K562 (cell line): ENCODE data around the gene ATP5PB. TPM values are rescaled to one million over a fixed set of nuclear protein-coding genes. Genes with fewer than 3 reads are reported as not detected.

Experiments used
- ASH1L ChIP-seq: fragments of 450-650 bp; IDR thresholded peaks from 2 replicates; pipeline ENCODE4 v1.6.1; 2018; ENCODE audit warnings: borderline replicate concordance, mild to moderate bottlenecking, low read depth; ENCODE audit not compliant: partially characterized antibody
- CHD1 ChIP-seq: fragments of 200-600 bp; sonication (generic); IDR thresholded peaks from one replicate; pipeline ENCODE4 v1.6.1; 2012; ENCODE audit warnings: mild to moderate bottlenecking, moderate library complexity, low read length, inconsistent platforms
- ESRRA ChIP-seq: fragments of 450-650 bp; IDR thresholded peaks from 2 replicates; pipeline ENCODE4 v1.6.1; 2014; ENCODE audit warnings: low read depth, mild to moderate bottlenecking, moderate library complexity, borderline replicate concordance
- ETV6 ChIP-seq, 3 experiments: fragments of 150-350 bp in 1 of 3; sonication (generic) in 1 of 3; formaldehyde crosslinking in 1 of 3; IDR thresholded peaks; 2 replicates each; pipeline versions ENCODE4 v1.6.1 to v1.8.0; 2014 to 2022; ENCODE audit warnings: borderline replicate concordance in 2 of 3, low read depth in 2 of 3, antibody characterized with exemption in 1 of 3, low read length in 1 of 3, mild to moderate bottlenecking in 1 of 3, missing genetic modification reagents in 1 of 3
- HDGF ChIP-seq: fragments of 450-650 bp; IDR thresholded peaks from 2 replicates; pipeline ENCODE4 v1.6.1; 2016
- KAT7 ChIP-seq: sonication (generic); formaldehyde crosslinking; IDR thresholded peaks from 2 replicates; pipeline ENCODE4 v1.8.0; 2022; ENCODE audit warnings: missing genetic modification reagents, mild to moderate bottlenecking, borderline replicate concordance
- PHB ChIP-seq: fragments of 250-450 bp; sonication (Bioruptor Pico); IDR thresholded peaks from 2 replicates; pipeline ENCODE4 v1.5.0; 2021
- SIN3A ChIP-seq, 2 experiments: fragments of 150-350 bp in 1 of 2; IDR thresholded peaks; 2 replicates each; pipeline ENCODE4 v1.6.1; 2011 to 2016; ENCODE audit warnings: borderline replicate concordance in 2 of 2, low read depth in 2 of 2, low read length in 2 of 2, mild to moderate bottlenecking in 2 of 2, moderate library complexity in 2 of 2; ENCODE audit not compliant: control insufficient read depth in 1 of 2
- SLC30A9 ChIP-seq: fragments of 250-450 bp; sonication (Bioruptor Pico); IDR thresholded peaks from 2 replicates; pipeline ENCODE4 v1.8.0; 2022; ENCODE audit warnings: mild to moderate bottlenecking, moderate library complexity
- SMARCA4 ChIP-seq: fragments of 450-650 bp; IDR thresholded peaks from 2 replicates; pipeline ENCODE4 v1.6.1; 2016
- SP1 ChIP-seq: sonication (generic); formaldehyde crosslinking; IDR thresholded peaks from 2 replicates; pipeline ENCODE4 v1.8.1; 2022; ENCODE audit warnings: mild to moderate bottlenecking, missing genetic modification reagents
- SRF ChIP-seq, 2 experiments: fragments of 250-450, 450-650 bp in 1 of 2; sonication (Bioruptor Pico) in 1 of 2; sonication (generic) in 1 of 2; formaldehyde crosslinking; IDR thresholded peaks; 2 replicates each; pipeline versions ENCODE4 v1.5.0 to v1.5.1; 2020 to 2022; ENCODE audit warnings: mild to moderate bottlenecking in 1 of 2, missing genetic modification reagents in 1 of 2
- ZBTB7A ChIP-seq: IDR thresholded peaks from 2 replicates; pipeline ENCODE4 v1.6.1; 2011; ENCODE audit warnings: low read depth, mild to moderate bottlenecking, low read length, moderate library complexity, borderline replicate concordance; ENCODE audit not compliant: control insufficient read depth
- ZNF12 ChIP-seq: sonication (generic); formaldehyde crosslinking; IDR thresholded peaks from 2 replicates; pipeline ENCODE4 v1.4.0; 2020; ENCODE audit warnings: mild to moderate bottlenecking, missing genetic modification reagents
- ZNF830 ChIP-seq: fragments of 250-450 bp; sonication (Bioruptor Pico); IDR thresholded peaks from 2 replicates; pipeline ENCODE4 v1.5.0; 2021; ENCODE audit warnings: mild to moderate bottlenecking
- polyA plus RNA-seq, 8 experiments: library from polyadenylated mRNA; depleted of rRNA in 4 of 8; stranded (reverse) in 5 of 8; unstranded in 3 of 8; fragments of >200 nt; fragmentation: Nextera tagmentation in 2 of 8; fragmentation: Illumina TruSeq in 1 of 8; extraction: Ambion mirVana in 2 of 8; extraction: Trizol in 1 of 8; gene quantifications; 2 replicates each; pipeline versions ENCODE4 v1.2.1 to v1.2.3, GENCODE V29; 2011 to 2014; ENCODE audit warnings: inconsistent platforms in 1 of 8, missing spikeins in 1 of 8
- total RNA-seq, 7 experiments: library from RNA; depleted of rRNA in 6 of 7; stranded (reverse); fragments of >200 nt in 6 of 7; fragmentation: Illumina TruSeq in 2 of 7; extraction: Trizol in 2 of 7; gene quantifications; 2 replicates each; pipeline versions ENCODE4 v1.2.1 to v1.2.3, GENCODE V29; 2011 to 2021; ENCODE audit warnings: low replicate concordance in 1 of 7
- TF ChIP-seq, protein P1 (sequence below): fragments of 250-450 bp; sonication (Bioruptor Pico); IDR thresholded peaks from 2 replicates; pipeline ENCODE4 v1.5.0; 2020; ENCODE audit warnings: mild to moderate bottlenecking, borderline replicate concordance
- TF ChIP-seq, protein P2 (sequence below): fragments of 450-650 bp; IDR thresholded peaks from 2 replicates; pipeline ENCODE4 v1.6.1; 2016; ENCODE audit warnings: borderline replicate concordance
- TF ChIP-seq, protein P3 (sequence below): fragments of 250-450 bp; sonication (Bioruptor Pico); IDR thresholded peaks from 2 replicates; pipeline ENCODE4 v1.8.0; 2021; ENCODE audit warnings: borderline replicate concordance, mild to moderate bottlenecking, moderate library complexity; ENCODE audit not compliant: poor library complexity, severe bottlenecking
- TF ChIP-seq, protein P4 (sequence below): sonication (generic); formaldehyde crosslinking; IDR thresholded peaks from 2 replicates; pipeline ENCODE4 v1.8.1; 2023; ENCODE audit warnings: mild to moderate bottlenecking, missing genetic modification reagents
- TF ChIP-seq, protein P5 (sequence below), 2 experiments: fragments of 250-450 bp in 1 of 2; fragments of 450-650 bp in 1 of 2; sonication (Bioruptor Pico) in 1 of 2; IDR thresholded peaks; 2 replicates each; pipeline versions ENCODE4 v1.6.1 to v1.8.0; 2016 to 2021; ENCODE audit warnings: mild to moderate bottlenecking in 2 of 2, moderate library complexity in 2 of 2, missing compliant biosample characterization in 1 of 2, missing genetic modification characterization in 1 of 2

The ATP5PB gene
- total and polyA plus RNA-seq, 9 of the 15 experiments (the other 6 are each of a cell fraction or from before 2014, with no cell fraction given): 651 to 2,735 (median 1,061) TPM

DNA sequence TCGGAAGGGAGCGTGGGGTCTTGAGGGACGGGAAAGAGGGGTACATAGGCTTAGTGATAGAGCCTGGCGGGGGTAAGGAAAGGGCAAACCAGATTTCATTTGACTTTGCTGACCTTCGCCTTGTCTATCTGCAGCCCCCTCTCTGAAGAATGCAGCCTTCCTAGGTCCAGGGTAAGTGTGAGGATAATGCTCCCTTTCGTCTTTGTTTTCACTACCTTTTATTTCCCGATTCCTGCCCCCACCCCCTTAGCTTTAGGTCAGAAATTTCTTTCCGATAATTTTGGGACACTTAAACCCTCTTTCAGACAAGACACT, 396 bp downstream of the ATP5PB start (continued):
- TF ChIP-seq, protein P1, sequence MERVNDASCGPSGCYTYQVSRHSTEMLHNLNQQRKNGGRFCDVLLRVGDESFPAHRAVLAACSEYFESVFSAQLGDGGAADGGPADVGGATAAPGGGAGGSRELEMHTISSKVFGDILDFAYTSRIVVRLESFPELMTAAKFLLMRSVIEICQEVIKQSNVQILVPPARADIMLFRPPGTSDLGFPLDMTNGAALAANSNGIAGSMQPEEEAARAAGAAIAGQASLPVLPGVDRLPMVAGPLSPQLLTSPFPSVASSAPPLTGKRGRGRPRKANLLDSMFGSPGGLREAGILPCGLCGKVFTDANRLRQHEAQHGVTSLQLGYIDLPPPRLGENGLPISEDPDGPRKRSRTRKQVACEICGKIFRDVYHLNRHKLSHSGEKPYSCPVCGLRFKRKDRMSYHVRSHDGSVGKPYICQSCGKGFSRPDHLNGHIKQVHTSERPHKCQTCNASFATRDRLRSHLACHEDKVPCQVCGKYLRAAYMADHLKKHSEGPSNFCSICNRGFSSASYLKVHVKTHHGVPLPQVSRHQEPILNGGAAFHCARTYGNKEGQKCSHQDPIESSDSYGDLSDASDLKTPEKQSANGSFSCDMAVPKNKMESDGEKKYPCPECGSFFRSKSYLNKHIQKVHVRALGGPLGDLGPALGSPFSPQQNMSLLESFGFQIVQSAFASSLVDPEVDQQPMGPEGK: 0 out of 2 replicates have a peak, but pooled peaks have one; percentile 45
- TF ChIP-seq ZBTB7A (peak; percentile 66; the same call in 1 of the 2 replicates), KAT7 (0 out of 2 replicates have a peak, but pooled peaks have one; percentile 17), HDGF (peak; percentile 88; the same call in 1 of the 2 replicates), PHB (CRISPR knock-in tag) (0 out of 2 replicates have a peak, but pooled peaks have one; percentile 23), CHD1 (peak; percentile 69), ZNF12 (CRISPR knock-in tag) (0 out of 2 replicates have a peak, but pooled peaks have one; percentile 33), SMARCA4 (0 out of 2 replicates have a peak, but pooled peaks have one; percentile 33), SLC30A9 (CRISPR knock-in tag) (no peak), SIN3A (IDR thresholded peaks at IDR 0.05; ENCODE audit: borderline replicate concordance in 2 of 2, control insufficient read depth in 1 of 2, low read depth in 2 of 2, low read length in 2 of 2) (0 out of 4 replicates have a peak, but pooled peaks of 1 of the 2 experiments have one; percentile 42), ZNF830 (CRISPR knock-in tag) (peak; percentile 69; the same call in 1 of the 2 replicates), ETV6 (IDR thresholded peaks at IDR 0.05; ENCODE audit: borderline replicate concordance in 1 of 2, low read depth in 2 of 2, low read length in 1 of 2) (no peak), ETV6 (CRISPR knock-in tag; IDR thresholded peaks at IDR 0.05; ENCODE audit: borderline replicate concordance) (peak; percentile 54; the same call in 1 of the 2 replicates), ESRRA (0 out of 2 replicates have a peak, but pooled peaks have one; percentile 1), ASH1L (peak; percentile 10), SRF (CRISPR knock-in tag; IDR thresholded peaks at IDR 0.05) (peak in 1 of 2 experiments; percentile 11; a peak in 1 of 4 replicates), SP1 (CRISPR knock-in tag) (peak; percentile 48; the same call in 1 of the 2 replicates)
- TF ChIP-seq, protein P2, sequence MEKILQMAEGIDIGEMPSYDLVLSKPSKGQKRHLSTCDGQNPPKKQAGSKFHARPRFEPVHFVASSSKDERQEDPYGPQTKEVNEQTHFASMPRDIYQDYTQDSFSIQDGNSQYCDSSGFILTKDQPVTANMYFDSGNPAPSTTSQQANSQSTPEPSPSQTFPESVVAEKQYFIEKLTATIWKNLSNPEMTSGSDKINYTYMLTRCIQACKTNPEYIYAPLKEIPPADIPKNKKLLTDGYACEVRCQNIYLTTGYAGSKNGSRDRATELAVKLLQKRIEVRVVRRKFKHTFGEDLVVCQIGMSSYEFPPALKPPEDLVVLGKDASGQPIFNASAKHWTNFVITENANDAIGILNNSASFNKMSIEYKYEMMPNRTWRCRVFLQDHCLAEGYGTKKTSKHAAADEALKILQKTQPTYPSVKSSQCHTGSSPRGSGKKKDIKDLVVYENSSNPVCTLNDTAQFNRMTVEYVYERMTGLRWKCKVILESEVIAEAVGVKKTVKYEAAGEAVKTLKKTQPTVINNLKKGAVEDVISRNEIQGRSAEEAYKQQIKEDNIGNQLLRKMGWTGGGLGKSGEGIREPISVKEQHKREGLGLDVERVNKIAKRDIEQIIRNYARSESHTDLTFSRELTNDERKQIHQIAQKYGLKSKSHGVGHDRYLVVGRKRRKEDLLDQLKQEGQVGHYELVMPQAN: 0 out of 2 replicates have a peak, but pooled peaks have one; percentile 9
- TF ChIP-seq, protein P3, sequence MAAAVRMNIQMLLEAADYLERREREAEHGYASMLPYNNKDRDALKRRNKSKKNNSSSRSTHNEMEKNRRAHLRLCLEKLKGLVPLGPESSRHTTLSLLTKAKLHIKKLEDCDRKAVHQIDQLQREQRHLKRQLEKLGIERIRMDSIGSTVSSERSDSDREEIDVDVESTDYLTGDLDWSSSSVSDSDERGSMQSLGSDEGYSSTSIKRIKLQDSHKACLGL (CRISPR knock-in tag): no peak
- TF ChIP-seq, protein P4, sequence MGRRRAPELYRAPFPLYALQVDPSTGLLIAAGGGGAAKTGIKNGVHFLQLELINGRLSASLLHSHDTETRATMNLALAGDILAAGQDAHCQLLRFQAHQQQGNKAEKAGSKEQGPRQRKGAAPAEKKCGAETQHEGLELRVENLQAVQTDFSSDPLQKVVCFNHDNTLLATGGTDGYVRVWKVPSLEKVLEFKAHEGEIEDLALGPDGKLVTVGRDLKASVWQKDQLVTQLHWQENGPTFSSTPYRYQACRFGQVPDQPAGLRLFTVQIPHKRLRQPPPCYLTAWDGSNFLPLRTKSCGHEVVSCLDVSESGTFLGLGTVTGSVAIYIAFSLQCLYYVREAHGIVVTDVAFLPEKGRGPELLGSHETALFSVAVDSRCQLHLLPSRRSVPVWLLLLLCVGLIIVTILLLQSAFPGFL: no peak
- TF ChIP-seq, protein P5, sequence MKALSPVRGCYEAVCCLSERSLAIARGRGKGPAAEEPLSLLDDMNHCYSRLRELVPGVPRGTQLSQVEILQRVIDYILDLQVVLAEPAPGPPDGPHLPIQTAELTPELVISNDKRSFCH (CRISPR knock-in tag; IDR thresholded peaks at IDR 0.05): no peak
- TF ChIP-seq, protein P5 (tag; IDR thresholded peaks at IDR 0.05): 0 out of 2 replicates have a peak, but pooled peaks have one; percentile 63
